HG03045 (cell line): ENCODE results near the gene LEMD2.

Experiments
- ATAC-seq: cut with Tn5 transposase; IDR thresholded peaks from one replicate; pipeline ENCODE4 v1.9.1; 2021; ENCODE audit warnings: mild to moderate bottlenecking, moderate library complexity; ENCODE audit not compliant: unreplicated experiment

The LEMD2 gene

GRCh38 chr6:33742837-33743236 is 46.1 kb downstream of the LEMD2 start:
- ATAC-seq = no peak

GRCh38 chr6:33742092-33742491 is 46.8 kb downstream of the LEMD2 start:
- no peak for ATAC-seq

DNA sequence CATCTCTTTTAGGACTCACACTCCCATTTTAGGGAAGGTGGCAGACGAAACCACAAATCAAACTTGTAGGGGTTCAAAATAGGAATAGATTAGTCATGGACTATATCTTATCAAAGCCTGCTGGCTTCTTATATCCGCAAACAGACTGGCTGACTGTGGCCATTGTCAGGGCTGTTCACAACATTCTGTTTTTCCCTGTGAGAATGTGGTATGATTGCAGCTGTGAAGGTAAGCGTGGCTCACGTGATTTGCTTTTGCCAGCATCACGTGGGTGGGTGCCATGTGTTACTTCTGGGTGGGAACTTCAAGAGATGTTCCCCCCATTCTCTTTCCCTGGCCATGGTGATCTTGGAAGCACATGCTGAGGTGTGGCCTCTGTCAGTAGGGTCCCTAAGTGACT is 48.1 kb downstream of the LEMD2 start:
- ATAC-seq = no peak

DNA sequence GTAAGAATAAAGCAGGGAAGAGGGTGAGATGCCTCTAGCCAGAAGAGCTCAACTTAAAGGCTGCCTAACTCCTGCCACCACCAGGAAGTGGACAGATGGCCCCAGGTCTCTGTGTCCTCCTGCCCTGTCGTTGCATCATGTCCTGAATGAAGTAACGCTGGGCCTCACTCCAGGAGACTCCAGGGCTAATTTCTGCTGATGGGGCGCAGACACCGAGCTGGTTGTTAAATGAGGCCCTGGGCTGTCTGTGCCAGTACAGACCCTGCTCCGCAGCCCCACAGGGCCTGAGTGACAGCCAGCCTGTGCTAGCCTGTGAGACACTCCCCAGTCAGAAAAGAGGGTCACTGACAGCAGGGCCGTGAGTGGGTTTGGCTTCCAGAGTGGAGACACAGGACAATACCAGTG is 48.7 kb downstream of the LEMD2 start:
- ATAC-seq = no peak

DNA sequence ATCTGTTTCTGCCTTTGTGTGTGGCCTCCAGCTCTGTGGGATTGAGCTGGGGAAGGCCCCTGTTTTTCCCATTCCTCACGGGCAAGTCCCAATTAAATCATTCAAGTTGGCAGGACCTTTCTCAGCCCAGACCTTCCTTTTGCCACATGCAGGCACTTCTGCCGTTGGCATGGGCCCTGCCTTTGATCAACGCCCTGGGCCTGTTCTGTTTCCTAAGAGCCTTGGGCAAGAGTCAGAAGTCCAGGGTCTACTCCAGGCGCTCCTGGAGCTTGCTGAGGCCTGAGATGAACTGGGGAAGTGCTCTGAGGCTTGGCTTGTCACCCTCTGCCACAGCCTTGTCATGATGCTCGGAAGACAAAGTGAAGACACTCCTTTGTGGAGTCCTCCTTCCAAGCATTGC is 49.4 kb downstream of the LEMD2 start:
- ATAC-seq = no peak

DNA sequence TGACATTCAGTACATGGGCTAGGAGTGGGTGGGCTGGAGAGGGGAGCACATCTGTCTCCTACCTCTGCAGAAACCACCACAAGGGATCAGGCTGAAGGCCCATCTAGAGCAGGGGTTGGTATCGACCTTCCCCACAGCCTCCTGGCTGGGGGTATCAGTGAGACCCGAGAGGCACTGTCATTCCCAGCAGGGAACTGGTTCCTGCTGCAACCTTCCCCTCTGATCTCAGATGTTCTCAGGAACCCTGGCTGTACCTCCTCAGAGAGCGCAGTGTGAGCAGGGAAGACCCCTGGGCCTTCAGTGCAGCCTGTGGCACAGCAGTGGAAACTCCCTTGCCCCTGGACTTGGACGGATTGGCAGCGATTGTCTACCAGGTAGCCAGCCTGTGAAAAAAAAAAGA is 50.1 kb downstream of the LEMD2 start:
- no peak for ATAC-seq

DNA sequence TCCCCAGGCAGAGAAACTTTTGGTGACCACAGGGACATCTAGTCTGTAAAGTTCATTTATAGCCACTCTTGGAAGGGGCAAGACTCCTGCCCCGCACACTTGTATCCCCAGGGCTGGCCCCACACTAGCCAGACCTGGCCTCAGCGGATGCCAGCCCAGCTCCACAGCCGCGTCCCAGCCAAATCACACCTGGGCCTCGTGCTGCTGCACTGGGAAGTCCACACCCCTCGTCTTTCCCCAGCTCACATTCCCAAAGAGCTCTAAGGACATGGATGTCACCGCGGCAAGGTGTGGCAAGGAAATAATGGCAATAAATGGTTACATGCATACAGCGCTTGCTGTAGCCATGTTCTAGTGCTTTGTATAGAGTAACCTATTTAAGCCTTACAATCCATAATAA is 50.8 kb downstream of the LEMD2 start:
- no peak for ATAC-seq

DNA sequence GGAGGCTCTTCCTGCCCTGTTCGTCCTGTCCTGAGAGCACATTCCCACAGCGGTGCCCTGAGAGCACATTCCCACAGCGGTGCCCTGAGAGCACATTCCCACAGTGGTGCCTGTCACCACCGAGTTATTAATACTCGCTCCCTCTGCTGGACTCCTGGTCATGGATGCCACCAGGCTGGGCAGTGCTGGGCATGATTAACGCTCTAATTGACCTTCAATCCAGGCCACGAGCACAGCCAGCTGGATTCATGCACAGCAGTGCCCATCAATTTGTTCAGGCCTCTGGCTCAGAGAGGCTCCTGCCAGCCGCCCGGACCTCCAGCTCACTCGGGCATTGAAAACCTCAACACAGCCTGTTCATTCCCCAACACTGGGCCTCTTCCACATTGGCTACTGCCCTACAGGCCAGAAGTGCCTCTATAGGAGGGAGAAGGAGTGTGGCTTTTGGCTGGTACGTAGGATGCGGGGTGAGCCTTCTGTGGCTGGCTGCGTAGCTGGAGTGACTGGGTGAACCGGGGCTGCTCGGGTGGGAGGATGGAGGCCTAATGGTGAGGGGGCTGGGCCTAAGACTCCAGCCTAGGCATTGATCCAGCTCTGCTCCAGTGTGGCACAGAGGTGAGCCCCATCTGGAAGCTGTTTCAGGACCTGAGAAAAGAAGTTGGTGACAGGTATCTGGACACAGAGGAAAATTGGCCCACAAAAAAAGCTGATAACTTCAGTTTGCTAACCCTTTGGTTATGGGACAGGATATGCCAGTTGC is 51.5 kb downstream of the LEMD2 start:
- ATAC-seq = no peak

GRCh38 chr6:33735216-33735615 is 53.7 kb downstream of the LEMD2 start:
- no peak for ATAC-seq

- ATAC-seq = no peak
Measured at GRCh38 chr6:33733709-33734007, 55.3 kb downstream of the LEMD2 start.

GRCh38 chr6:33732817-33733708 is 55.9 kb downstream of the LEMD2 start:
- no peak for ATAC-seq

DNA sequence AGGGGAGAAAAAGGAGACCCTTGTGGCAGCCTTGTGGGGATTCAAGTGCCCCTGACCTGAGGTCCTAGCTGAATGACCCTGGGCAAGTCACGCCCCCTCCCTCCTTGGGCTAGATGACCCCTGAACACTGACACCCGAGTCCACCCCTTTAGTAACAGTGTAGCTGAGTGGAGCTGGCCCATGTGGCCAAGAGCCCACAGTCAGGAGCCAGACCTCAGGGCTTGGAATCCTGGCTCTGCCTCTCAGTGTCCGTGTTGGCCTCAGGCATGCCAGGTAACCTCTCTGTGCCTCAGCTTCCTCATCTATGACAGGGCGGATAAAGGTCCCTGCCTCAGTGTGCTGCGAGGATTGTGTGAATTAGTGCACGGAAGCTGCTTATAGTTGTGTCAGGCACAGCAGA is 56.5 kb downstream of the LEMD2 start:
- ATAC-seq = no peak

DNA sequence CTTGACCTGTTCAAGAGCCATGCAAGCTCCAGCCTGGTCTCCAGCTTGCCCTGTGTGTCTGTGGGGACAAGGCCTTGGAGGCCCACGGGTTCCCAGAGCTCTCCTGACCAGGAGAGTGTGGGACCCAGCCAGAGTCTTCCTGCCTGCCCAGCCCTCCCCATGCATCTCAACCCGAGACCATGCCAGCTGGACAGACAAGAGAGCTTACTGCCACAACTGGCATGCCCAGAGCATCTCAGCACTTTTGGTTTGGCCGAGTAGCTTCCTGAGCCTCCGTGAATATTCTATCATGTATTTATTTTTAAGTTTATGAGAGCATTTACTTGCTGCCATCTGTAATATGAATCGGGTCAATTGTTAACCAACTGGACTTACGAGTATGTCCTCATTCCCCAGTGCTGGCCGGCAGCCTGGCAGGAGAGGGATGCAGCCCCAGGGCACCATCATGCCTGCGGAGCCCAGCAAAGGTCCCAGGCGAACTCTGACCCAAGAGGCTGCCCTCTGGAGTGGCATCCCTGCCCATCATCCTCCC is 57.1 kb downstream of the LEMD2 start:
- ATAC-seq = no peak

DNA sequence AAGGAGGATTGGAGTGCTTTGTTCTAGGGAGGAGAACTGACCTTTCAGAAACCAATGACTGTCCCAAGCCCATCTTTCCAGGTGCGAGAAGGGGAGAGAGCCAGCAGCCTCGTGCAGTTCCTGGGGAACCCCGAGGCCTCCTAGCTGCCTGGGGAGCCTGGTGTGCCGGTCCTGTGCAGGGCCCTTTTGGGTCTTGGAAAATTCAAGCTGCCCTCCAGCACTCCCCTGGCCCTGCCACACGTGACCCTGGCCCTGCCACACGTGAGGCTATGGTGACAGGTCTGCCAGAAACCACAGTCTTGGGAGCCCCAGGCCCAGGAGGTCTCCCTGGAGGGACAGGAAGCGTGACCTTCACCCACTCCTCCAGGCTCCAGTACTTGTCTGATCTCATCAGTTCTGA is 57.9 kb downstream of the LEMD2 start:
- no peak for ATAC-seq

- ATAC-seq = no peak
Measured at GRCh38 chr6:33730611-33731010, 58.3 kb downstream of the LEMD2 start.

DNA sequence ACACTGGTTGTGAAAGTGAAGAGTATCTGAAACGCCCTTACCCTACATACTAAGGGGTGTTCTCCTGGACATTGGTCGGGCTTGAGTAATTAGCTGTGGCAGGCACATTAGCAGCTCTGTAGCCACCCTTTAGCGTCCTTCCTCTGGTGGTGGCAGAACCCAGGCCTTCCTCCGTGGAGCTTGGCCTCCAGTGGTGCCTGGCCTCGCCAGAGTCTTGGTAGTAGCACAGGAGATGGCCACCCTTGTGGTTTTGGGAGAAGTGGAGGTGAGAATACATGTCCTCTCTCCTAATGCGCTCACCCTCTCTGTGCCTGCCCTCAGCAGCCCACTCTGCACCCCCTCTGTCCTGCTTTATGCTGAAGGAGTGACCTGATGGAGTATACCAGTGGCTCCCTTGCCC is 59.9 kb downstream of the LEMD2 start:
- no peak for ATAC-seq

DNA sequence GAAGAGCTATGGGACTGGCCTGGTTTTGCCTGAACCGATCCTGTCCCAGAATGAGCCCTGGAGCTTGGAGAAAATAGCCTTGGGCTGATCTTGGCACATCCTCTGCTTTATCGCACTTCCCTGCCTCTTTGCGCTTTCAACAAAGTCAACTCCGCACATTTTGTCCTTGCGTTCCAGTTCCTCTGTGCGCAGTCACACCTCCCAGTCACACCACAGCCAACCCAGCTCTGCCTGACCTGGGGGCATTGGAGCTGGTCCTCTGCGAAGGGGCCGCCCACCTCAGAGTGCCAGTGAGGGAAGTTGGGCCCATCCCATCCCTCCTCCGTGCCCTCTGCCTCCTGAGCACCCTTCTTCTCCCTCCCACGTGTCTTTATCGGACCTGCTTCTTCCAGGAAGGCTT is 60.5 kb downstream of the LEMD2 start:
- no peak for ATAC-seq

- ATAC-seq = no peak
Measured at GRCh38 chr6:33727932-33728331, 61.0 kb downstream of the LEMD2 start.

DNA sequence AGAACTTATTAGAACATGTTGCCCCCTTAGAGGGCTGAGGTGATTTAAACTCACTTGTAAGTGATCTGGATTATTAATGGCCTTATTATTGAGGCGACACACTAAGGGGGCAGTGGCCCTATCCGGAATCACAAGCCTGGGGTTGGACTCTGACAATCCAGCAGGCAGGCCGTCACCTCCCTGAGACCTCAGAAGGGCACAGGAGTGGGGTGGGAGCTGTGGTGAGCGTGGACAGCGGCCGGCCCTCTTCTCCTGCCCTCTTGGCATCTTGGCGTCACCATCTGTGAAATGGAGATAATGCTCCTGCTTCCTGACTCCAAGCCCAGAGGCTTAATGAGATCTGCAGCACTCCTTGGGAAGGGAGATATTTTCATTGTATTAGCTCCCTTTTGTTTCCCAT is 61.8 kb downstream of the LEMD2 start:
- no peak for ATAC-seq

DNA sequence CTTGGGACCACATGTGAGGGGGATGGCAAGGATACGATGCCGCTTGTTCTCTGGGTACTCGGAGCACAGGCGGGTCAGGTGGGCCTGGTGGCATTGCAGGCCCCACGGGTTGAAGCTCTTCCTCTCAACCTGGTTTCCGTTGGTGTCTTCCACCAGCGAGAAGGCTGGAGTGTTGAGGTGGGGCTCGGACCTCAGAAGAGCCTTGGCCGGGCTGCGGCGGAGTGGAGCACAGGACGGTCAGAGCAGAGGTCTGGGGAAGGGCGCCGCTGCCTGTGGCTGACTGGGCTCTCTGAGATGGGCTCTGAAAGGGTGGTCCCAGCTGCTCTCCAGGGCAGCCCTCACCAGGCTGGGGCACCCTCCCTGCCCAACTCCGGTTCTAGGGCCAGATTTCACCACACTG is 62.2 kb downstream of the LEMD2 start:
- no peak for ATAC-seq

DNA sequence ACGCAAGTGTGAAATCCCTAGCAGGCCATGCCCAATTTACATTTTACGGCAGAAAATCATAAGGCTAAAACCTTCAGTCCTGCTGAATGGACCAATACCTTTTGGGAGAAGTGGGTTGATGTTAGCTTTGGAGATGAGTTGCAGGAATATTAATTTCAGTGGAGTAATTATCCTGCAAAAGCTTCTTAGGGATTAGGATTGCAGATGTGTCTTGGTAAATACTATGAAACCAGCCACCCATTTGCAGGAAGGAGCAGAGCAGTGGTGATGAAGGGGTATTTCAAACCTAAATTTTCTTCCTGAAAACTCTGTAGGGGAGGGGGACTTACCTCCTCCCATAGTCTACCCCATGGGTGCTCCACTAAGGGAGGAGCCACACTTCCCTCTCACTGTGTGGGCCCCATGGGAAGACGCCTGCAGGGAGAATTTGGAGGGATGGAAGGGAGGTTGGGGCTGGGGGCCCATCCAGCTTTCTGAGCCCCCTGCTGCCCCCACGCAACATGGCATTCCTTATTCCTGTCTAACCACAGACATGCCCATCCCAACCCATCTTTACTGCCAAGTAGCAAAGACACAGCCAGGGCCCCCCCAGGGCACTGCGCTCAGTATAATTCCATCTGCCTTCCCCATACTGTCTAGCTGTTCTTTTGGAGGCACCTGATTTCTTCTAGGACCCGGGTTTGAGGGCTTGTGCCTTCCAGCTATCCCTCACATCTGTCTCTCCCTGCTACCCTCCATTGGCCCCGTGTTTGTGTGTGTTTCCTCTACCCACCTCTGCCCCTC is 62.8 kb downstream of the LEMD2 start:
- ATAC-seq = no peak
